ENCODE data around the gene ADAMTS15.

DNA sequence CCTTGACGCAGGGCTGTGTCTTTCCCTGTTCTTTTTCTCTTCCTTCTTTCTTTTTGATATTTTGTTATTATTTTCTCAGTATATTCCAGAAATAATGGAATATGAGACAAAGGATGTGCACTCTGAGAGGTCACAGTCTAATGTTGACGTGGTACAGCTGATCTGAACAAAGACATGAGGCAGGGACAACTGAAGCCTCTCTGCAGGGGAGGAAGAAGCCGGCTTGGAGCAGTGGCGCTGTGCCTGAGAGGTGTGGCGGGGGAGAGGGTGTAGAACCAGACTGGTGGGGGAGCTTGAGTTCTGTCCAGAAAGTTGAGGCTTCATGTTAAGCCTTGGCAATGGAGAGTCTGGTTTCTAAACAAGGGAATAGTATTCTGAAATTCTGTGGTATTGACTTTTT, 34.7 kb downstream of the ADAMTS15 start:
- TF ChIP-seq POLR2A (IDR thresholded peaks at IDR 0.05; ENCODE audit: low read depth): no peak
- TF ChIP-seq CTCF (IDR thresholded peaks at IDR 0.05): no peak
- no peak for TF ChIP-seq POLR2AphosphoS5 (IDR thresholded peaks at IDR 0.05)
